ENCODE results near the gene EFL1.

The EFL1 gene

DNA sequence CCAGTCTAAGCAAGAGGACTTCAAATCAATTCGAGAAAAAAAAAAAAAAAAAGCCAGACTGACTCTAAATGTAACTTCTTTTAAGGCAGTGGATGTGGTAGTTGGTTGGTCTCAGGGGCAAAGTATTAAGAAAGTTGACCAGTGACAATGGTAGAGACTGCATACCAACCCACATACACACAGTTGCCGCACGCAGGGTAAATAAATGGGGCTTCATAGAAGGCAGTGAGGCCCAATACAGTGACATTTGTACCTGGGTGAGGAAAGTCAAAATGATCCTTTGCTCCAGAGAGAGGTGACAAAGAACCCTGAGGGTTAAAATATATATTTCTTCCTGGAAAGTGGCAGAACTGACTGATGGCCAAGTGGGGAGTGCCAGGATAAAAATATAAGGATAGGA is 116.0 kb downstream of the EFL1 start:
- no peak for DNase-seq

DNA sequence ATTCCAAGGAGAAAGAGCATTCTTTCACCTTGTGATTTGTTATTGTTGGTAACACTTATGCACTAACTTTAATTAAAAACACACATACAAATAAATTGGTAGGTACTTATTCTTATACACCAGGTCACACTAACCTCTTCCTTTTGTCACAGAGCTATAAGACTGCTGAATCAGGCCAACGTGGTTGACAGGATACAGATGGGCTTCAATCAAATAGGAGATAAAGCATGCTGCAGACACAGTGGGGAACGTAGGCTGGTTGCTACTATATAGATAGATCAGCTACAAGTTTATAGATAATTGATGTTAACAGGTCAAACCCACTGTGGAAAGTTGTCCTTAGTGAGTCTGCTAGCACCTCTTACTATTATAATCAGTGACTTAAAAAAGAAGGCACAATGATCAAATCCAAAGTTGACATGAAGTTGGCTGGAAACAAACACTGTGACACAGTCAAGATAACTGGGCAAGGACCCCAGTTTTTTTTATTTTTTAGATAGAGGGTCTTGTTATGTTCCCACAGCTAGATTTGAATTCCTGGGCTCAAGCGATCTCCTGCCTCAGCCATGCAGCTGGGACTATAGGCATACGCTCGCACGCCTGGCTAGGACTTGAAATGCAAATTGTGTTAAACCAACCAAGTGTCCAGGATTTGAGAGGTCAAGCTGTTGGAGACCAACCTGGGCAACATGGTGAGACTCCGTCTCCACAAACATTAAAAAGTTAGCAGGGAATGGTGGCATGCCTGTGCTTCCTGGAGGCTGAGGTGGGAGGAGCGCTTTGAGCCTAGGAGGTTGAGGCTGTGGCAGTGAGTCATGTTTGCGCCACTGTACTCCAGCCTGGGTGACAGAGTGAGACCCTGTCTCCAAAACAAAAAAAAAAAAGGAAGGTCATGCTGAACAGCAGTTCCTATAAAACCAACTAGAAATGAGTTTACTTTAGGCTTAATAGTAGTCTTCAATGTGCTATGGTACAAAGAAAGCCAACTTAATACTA is 118.8 kb downstream of the EFL1 start:
- no peak for DNase-seq

DNA sequence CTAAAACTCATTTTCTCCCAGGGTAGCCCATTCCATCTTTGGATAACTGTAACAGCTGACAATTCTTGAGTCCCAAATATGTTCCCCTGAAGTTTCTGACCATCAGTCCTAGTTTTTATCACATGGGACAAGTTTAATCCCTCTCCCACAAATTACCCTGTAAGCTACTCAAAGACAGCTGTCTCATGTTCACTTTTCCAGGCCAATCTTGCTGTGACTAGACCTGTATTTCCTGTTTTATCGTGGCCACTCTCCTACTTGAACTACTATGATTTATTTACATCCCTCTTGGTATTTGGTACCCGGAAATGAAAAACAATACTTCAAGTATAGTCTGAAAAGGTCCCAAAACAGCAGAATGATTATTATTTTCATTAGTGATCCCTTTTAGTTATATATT is 121.6 kb downstream of the EFL1 start:
- DNase-seq, result no peak

DNA sequence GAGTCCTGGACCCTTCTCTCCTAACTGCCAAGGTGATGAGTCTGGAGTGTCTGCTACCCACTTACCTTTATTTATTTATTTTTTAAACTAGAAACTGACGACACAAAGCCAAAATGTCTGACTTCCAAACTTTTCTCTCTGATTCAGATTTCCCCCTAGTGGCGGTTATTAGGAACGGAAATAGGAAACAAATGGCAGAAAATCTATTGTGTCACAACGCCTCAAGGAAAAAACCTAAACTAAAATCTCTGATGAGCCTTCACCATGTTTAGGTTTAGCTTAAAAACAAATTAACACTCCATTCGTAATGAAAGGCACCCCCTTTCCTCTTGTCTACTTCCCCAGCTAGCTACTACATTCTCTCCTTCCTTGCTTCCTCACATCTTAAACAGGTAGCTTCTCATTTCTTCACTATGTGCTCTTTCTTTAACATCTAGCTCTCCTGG is 122.7 kb downstream of the EFL1 start:
- no peak for DNase-seq

DNA sequence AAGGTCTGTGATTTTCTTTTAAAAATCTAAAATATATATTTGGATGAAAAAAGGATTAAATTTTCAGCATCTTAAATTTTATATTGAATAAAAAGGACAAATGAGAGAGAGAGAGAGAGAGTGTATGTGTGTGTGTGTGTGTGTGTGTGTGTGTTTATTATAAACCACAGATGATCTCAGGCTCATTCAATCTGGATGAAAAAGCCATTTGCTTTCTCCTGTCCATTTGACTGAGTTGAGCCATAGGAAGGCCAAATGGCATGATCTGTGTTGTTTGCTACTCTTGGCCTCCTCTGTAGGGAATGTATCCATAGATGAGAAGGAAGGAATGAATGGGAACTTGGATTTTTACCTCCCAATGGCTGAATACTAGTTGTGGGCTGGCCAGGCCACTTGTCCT is 124.2 kb downstream of the EFL1 start:
- no peak for DNase-seq

DNA sequence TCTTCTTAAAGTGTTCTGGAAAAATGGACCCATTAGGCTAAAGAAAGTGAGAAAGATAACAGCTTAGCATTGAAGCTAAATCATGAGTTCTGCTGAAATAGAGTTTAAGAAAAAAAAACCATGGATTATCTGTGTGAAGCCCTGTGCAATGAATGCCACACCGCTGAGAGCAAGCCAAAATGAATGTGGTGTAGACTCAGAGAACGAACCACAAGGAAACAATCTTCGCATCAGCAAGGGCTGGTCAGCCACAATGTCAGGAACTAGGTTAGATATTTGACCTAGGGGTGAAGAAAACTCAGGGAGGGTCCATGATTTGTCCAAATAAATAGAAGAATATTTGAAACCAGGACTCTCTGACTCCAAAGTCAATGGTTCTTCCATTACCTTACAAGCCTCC is 125.3 kb downstream of the EFL1 start:
- DNase-seq, result no peak

DNA sequence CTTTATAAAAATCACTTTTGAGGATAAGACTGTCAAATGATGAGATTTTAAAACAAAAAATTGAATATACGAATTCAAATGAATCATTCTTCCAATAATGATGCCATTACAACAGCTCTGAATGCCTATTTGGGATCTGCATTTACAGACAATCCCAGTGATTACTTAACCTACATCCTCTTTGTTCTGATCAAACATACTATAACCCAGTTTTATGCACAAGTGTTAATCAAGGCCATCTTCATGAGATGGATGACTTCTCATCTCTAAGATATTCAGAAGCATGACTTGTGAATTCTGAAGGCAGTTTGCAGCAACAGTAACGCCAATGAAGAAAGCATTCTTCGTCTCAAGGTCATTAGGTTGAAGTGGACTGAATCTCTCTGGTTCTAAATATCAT is 126.4 kb downstream of the EFL1 start:
- no peak for DNase-seq

DNA sequence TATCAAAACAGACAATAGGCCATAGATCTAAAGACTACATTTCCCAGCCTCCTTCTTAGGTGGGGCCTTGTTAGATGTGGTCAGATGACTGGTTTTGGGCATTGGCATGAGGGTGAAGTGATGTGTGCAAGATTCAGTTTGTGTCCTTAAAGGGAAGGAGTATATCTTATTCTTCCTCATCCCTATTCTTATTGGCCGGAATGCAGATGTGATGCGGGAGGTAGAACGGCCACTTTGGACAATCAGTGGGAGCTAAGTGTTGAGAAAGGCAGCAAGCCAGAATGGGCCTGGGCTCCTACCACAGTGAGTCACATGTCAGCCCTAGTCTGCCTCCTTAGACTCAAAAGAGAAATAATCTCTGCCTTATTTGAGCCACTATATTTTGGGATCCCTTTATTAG is 126.9 kb downstream of the EFL1 start:
- DNase-seq, result no peak

DNA sequence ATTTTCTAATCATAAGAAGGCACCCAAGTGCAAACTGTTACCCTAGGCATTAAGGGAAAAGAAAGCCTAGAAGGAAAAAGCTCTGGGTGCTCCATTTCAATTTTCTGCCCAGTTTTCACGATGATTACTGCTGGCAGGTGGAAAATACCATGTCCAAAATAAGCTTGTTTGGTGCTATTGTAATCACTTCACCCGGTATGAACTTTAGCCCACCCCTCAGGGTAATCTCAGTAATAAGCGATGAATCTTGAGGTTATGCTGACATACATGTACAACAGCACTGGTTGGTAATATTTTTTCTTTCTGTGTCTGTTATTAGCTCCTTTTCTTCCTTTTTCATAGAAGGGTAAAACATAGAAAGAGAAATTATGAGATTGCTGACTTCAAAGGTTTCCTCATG is 128.1 kb downstream of the EFL1 start:
- no peak for DNase-seq

DNA sequence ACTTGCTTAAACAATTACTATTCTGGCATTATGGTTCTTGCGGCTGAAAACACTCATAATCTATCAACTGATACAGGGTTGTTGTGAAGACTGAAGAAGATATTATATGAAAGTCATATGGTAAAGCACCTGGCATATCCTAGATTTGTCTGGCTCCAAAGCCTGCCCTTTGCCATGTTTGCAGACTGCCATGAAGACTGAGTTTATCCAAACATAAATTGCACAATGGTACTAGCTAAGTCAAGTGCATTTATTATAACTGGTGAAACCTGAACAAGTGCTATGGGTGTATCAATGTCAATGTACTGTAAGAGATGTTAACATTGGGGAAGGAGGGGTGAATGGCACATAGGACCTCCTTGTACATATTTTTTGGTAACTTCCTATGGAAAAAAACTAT is 129.3 kb downstream of the EFL1 start:
- no peak for DNase-seq

DNA sequence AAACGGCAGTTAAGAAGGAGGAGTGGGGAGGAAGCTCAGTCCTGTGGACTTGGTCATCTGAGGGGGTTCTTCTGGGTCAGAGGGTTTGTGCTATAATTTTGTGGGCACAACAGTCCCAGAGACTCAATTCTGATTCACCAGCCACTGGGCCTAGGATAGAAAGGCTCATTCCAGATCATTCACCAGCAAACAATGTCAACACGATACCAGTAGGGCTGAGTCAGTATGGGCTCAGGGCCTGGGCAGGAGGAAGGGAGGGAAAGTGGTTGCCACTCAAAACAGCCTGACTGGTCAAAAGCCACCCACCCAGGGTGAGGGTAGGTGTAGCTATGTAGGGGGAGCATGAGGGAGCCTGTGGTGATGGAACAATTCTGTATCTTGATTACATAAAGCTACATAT is 129.8 kb downstream of the EFL1 start:
- no peak for DNase-seq

DNA sequence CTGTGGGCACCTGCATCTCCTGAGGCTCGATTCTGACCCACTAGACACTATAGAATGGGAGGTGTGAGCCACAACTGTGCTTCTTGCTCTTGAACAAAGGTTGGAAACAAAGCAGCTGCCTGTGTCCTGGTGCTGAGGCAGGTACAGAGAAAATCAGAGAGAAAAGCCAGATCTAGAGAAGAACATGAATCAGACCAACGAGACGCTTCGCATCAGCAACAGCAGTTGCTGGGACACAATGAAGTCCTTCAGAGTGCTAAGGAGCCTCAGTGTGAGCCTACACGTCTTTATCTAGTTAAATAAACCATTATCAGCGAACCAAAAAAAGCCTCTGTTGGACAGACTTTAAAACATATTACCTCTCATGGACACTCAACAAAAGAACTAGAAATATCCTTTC is 130.4 kb downstream of the EFL1 start:
- DNase-seq, result no peak

DNA sequence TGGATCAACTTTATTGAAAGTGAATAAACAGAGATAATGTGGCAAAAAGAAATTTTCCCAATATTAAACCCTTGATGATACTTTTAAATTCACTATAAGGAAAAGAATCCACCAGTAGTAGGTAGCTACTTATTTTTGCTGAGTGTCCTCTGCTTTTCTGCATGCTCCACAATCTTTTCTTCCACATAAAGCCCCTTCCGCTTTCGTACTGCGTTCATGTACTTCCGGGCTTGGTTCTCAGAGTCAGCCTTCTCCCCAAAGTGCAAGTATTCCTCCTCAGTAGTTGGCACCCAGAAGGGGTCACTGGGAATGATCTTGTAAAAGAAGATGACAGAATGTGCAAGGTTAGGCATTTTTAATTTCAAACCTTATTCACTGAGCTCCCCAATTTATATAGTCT is 132.3 kb downstream of the EFL1 start:
- DNase-seq, result no peak

DNA sequence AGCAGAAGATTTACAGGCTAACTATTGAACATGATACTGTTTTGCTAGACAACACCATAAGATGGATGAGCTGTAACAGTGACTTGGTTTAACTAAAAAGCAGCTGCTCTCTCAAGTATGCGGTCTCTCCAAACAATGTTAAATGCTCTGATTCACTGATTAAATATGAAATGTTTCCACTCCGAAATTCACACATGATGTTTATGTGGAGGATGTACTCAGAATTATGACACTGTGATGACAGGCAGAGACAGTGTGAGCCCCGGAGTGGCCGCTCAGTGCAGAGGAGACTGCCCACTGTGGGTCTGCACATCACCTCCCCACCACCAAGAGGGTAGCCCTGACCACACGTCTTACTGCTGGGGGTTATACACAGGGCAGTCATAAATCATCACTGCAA is 132.8 kb downstream of the EFL1 start:
- no peak for DNase-seq

DNA sequence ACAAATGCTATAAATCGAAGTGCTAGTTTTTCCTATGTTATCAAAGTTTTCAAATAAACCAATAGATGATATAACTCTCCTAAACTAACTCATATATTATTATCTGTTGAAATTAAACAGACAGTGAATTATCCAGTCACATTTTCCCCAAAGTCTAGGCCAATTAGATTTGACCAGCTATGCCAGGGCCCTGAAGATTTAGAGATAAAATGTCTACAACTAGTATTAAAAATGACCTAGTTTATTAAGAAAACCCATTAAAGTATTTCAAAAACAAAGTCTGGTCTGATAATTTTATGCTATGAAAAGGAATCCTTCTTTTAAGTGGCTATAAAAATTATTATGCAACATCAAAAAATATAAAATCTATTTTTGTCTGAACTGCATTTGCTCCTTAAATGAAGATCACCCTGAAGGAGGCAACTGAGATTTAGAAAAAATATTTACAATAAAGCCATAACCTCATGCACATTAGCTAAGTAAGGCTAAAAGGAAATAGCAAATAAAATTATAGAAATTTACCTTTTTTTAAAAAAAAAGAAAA is 133.3 kb downstream of the EFL1 start:
- DNase-seq, result no peak

DNA sequence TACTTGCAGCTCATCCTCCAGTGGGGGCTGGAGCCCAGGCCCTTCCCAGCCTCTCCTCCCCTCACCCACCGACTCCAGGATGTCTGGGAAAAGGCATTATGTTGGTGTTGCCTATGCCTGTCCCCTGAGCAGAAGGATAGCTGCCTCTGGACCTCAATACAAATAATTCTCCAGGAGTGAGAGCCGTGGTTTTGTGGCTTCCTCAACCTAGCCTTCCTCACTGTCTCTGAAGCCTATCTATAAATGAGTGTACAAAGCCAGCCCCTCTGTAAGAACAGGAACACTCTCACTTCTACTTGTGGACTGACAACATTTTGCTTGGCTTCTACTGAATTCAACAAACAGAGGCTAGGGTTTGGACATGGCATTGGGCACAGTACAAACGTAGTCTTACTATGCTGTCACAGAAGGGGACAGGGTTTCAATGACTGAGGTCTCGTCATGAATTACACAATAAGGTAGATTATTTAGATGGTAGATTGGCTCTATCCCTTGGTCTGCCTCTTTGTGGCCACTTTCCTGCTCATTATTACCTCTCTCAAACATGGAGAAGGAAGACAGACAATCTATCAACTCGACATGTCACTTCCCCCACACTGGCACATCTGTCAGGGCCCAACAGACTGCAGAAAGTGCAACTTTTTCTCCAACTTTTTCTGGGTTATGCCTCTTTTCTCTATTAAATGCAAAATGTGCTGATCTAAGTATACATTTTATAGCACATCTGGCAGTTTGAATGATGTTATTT is 134.0 kb downstream of the EFL1 start:
- no peak for DNase-seq

DNA sequence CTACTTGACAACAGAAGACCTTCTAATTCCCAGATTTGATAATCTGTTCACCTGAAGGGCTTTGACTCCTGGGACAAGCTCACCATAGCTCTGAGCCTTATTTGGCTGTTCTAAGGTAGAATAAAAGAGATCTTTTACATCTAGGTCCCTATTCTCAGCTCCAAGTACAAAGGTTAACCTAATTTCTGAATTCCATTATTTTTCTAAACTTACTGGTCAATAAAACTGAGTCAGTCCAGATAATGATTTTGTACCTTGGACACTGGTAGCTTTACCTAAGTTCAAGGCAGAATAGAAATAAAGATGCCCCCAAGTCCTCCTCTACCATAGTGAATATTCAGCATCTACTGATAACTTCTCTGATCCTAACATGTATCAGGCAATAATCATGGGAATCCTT is 135.0 kb downstream of the EFL1 start:
- DNase-seq, result no peak

DNA sequence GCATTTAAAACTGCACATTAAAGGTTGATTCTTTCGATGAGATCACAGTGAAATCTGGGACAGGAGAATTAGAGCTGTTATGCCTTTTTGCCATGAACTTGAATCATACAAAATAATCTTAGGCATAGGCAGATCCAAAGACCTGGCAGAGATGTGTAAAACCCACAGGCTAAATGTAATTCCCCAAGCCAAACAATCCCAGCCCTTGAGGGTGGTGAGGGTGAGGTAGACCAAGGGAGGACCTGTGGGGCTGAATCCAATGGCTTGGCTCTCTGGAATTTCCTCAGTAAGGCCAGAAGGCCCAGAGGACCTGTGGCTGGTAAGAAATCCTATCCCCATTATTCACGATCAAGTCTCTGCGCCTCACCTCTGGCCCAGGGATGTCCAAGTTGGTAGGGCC is 136.2 kb downstream of the EFL1 start:
- no peak for DNase-seq

DNA sequence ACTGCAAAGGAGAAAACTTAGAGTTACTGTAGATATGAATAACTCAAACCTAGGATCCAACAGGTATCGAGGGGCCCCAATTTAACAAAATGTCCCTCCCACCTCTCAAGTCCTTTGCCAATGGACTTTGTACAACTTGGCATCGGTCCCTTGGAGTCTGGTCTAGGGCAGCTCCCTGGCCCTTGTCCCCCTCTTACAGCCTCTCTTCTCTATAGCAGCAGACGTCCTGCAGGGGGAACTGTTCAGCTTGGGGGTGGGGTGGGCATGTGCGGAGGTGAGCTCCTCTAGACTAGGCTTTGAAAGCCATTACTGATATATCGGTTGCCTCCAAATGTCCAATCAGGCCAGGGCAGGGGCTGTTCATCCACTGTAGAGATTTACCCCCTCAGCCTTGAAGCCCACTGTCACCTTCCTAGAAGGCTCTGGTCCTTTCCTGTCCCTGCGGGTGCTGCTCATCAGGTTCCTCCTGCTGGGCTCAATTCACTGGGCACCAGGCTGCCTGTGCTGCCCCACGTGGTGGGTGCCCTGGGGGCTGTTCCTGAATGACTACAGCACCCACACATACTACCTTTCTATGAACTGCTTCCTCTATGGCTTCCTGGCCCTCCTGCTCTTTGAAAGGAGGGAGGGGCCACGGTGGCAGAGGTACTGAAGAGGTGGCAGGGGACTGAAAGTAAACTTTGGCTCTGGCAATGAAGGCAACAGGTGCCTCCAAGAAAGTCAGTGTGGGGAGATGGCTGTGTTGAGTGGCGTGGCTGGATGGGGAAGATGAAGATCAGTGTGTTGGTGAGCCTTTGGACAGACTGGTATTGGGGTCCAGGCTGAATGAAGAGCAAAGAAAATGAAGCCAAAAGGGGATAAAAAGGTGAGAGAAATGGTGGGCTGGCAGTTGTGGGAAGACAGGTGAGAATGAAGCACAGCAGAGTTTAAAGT is 137.9 kb downstream of the EFL1 start:
- no peak for DNase-seq

DNA sequence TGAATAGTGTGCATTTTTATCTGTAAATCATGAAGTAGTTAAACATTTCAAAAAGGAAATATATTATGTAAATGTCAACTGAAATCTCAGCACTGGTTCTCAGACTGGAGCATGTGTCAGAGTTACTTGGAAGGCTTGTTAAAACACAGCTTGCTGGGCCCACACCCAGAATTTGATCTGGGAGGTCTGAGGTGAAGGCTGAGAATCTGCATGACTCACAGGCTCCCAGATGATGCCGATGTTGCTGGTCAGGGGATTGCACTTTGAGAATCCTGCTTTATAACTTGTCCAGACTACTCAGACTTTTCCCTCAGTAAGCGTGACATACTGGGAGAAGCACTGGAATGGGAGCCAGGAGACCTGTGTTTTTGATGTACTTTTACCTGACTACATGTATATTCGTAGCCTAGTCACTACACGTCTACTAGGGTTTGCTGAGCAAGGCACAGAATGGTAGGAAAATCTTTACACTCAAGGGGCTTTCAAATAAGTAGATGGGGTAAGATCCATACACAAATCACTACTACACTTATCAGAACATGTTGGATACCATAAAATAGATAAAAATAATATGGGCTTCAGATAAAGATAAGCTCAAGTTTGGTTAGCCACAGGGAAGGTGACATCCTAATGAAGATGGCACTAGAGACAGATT is 139.7 kb downstream of the EFL1 start:
- no peak for DNase-seq

DNA sequence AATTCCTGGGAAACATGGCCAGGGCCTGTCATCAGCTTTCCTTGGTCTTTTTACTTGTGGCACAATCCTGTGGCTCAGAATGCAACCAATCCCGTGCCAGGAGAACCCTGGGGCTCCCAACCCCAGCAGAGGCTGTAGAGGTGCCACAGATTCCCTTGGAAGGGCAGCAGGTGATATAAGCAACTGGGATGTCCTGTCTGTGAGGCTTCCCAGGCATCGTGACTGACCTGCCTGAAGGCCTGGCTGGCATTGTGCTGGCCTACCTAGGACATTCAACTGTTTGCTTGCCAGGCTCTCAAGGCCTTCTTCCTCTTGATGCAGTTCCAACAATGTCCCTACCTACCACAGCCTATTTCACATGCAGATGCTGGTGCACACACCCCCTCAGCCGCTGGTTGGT is 144.5 kb downstream of the EFL1 start:
- no peak for DNase-seq

DNA sequence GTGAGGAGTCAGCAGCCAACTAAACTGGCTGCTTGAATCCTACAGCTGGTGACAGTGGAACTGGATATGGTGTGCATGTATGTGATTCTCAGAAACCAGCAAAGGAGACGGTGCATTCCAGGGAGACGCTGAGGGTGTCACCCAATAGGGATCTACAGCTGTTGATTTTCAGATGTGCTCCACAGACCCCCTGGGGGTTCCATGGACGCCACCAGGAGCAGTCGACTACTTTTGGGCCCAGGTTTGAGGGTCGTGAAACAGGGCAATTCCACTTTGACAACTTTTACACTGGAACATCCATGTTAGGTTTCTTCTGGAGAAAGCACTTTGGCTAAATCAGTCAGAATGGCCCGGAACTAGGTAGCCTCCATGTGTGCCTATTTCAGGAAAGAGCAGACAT is 145.2 kb downstream of the EFL1 start:
- DNase-seq, result no peak

All from left hindlimb (tissue), 1 donor.